GM19023 (cell line): Measurements from ENCODE around the gene SYT5.

Experiments
- ATAC-seq: cut with Tn5 transposase; IDR thresholded peaks from one replicate; pipeline ENCODE4 v1.9.1; 2021; ENCODE audit warnings: mild to moderate bottlenecking, moderate library complexity; ENCODE audit not compliant: unreplicated experiment

Gene SYT5

DNA sequence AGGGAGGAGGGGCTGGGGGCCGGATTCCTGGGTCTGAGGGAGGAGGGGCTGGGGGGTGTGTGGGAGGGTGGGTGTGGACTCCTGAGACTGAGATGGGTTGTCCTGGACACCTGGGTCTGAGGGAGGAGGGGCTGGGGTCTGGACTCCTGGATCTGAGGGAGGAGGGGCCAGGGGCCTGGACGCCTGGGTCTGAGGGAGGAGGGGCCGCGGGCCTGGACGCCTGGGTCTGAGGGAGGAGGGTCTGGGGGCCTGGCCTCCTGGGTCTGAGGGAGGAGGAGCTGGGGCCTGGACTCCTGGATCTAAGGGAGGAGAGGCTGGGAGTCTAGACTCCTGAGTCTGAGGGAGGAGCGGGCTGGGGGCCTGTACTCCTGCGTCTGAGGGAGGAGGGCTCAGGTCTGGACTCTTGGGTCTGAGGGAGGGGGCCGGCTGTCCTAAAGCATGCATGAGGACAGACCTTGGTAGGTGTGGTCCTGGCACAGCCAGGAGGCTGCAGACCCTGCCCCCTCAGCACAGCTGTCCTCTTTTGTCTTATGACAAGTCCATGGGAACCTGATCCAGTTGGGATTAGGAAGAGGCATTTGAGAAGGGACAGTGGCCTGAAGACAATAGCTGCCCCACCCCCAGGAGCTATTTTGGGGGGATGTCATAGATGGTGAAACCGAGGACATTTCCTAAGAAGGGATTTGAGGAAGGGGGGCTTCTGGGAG is 32.4 kb downstream of the SYT5 start:
- ATAC-seq = no peak

GRCh38 chr19:55146705-55147273 is 33.3 kb downstream of the SYT5 start:
- no peak for ATAC-seq

GRCh38 chr19:55146078-55146704 is 33.9 kb downstream of the SYT5 start:
- ATAC-seq = no peak

- no peak for ATAC-seq
These were observed 34.9 kb downstream of the SYT5 start for GRCh38 chr19:55145232-55145631.

GRCh38 chr19:55141696-55142095 is 38.4 kb downstream of the SYT5 start:
- no peak for ATAC-seq

DNA sequence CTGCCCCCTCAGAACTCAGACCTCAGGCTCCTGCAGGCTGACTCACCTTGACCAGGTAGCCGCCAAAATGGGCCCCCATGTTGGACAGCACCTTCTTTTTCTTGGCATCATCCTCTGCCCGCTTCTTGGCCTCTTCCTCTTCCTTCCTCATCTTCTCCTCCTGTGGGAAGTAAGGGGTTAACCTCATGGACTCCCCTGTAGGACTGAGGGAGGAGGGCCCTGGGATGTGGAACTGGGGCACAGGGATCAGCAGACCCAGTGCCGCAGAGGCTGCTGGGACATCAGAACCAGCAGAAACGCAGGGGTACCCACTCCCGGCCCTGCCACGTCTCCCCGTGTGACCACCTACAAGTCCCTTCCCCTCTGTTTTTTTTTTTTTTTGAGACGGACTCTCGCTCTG is 42.2 kb downstream of the SYT5 start:
- ATAC-seq = no peak

DNA sequence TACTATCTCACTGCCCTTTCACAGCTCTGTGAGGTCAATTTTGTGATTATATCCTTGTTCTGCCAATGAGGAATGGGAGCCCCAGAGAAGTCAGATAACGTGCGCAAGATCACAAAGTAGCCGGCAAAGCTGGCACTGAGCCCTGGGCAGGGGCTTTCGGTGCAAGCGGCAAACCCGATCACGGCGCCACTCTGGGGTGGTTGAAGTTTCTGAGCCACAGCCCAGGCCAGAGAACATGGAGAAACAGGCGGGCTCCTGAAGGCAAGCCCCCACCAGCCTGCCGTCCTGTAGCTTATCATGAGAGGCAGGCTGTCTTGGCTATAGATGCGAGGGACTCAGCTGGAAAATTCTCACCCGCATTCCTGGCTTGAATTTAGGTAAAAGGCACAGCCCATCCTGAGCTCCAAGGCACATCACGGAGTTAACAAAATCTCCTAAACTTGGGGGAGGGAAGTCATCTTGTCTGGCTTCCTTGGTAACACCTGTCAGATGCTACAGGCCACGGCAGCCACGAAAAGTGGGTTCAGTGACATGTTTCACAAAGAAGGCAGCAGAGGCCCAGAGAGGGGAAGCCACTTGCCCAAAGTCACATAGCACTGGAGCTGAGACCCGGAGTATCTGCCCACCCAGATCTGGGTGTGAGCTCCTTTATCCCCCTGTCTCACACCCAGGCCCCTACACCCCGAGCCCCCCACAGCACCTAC is 43.5 kb downstream of the SYT5 start:
- ATAC-seq = no peak

DNA sequence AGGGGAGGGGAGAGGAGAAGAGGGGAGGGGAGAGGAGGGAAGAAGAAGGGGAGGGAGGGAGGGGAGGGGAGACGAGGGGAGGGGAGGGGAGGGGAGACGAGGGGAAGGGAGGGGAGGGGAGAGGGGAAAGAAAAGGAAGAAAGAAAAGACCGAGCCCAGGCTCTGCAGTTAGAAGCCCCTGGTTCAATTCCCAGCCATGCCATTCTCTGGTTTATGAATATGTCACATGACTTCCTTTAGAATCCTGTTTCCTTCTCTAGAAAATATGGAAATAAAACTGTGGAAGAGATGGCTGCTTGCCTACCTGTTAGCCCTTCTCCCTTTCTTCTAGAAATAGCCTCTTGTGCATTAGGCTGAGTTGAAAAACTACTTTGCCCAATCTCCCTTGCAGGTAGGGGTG is 45.4 kb downstream of the SYT5 start:
- ATAC-seq = no peak

DNA sequence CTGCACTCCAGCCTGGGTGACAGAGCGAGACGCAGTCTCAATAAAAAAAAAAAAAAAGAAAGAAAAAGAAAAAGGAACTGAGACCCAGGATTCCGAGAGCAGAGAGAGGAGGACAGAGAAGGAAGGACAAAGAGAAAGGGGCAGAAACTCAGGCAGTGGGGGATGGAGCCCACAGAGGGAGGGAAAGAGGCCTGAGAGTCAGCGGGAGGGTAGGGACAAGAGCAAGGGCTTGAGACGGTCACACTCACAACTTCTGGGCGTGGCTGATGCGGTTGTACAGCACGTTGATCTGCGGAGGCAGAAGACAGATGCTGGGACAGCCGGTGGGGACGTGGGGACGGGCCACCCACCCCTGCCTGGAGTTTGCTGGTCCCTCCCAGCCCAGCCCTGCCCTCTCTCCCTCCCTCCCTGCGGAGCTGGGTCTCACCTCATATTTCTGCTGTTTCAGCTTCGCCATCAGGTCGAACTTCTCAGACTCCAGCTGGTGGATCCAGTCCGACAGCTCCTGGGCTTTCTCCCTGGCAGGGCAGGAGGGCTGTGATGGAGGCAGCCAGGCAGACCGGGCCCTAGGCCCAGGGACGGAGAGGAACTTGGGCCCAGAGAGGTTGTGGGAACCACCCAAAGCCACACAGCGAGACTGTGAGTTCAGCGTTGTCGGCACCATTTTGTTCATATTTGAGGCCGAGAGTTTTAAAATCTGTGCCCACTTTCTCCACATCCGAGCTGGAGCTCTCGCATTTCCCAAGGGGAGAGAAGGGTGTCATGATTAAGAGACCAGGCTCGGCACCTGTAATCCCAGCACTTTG is 46.2 kb downstream of the SYT5 start:
- no peak for ATAC-seq

- ATAC-seq = no peak
These were observed 47.5 kb downstream of the SYT5 start for GRCh38 chr19:55132453-55133129.

GRCh38 chr19:55131421-55131820 is 48.7 kb downstream of the SYT5 start:
- no peak for ATAC-seq
